ENCODE measurements around the gene RTL1.

Gene RTL1

GRCh38 chr14:100868621-100869370 lies 34.7 kb downstream of the RTL1 start:
- no peak overlapping the region for H3K4me3 ChIP-seq (ENCODE audit: low read depth, low read length)
- TF ChIP-seq CTCF (IDR thresholded peaks at IDR 0.05; ENCODE audit: borderline replicate concordance, insufficient read depth, low read depth, low read length) = no peak

GRCh38 chr14:100867631-100868315 lies 35.7 kb downstream of the RTL1 start:
- H3K4me3 ChIP-seq (ENCODE audit: low read depth, low read length) = no peak overlapping the region
- no peak for TF ChIP-seq CTCF (IDR thresholded peaks at IDR 0.05; ENCODE audit: borderline replicate concordance, insufficient read depth, low read depth, low read length)

GRCh38 chr14:100866666-100867630 lies 36.6 kb downstream of the RTL1 start:
- no peak overlapping the region for H3K4me3 ChIP-seq (ENCODE audit: low read depth, low read length)
- TF ChIP-seq CTCF (IDR thresholded peaks at IDR 0.05; ENCODE audit: borderline replicate concordance, insufficient read depth, low read depth, low read length) = no peak

GRCh38 chr14:100865682-100866591 lies 37.6 kb downstream of the RTL1 start:
- no peak for TF ChIP-seq CTCF (IDR thresholded peaks at IDR 0.05; ENCODE audit: borderline replicate concordance, insufficient read depth, low read depth, low read length)
- H3K4me3 ChIP-seq (ENCODE audit: low read depth, low read length) = no peak overlapping the region

- no peak for TF ChIP-seq CTCF (IDR thresholded peaks at IDR 0.05; ENCODE audit: borderline replicate concordance, insufficient read depth, low read depth, low read length)
- H3K4me3 ChIP-seq (ENCODE audit: low read depth, low read length) = no peak overlapping the region
These were observed 38.4 kb downstream of the RTL1 start for GRCh38 chr14:100864960-100865681.

- no peak for TF ChIP-seq CTCF (IDR thresholded peaks at IDR 0.05; ENCODE audit: borderline replicate concordance, insufficient read depth, low read depth, low read length)
- no peak overlapping the region for H3K4me3 ChIP-seq (ENCODE audit: low read depth, low read length)
These were observed 39.3 kb downstream of the RTL1 start for GRCh38 chr14:100864206-100864605.

Measured in GM12875 (cell line).